BJ (cell line): ENCODE measurements around the gene STEAP4. TPM values are rescaled to one million over a fixed set of nuclear protein-coding genes. Genes with fewer than 3 reads are reported as not detected.
"Not testable (repeated sequence)": the region's sequence is repeated elsewhere in the genome, so short reads cannot be mapped to it uniquely, and the experiment has no call there.

ENCODE experiments used
- CTCF ChIA-PET: fragments of 350-600 bp; formaldehyde crosslinking; extraction: SDS; loops from one replicate; lab custom pipeline; 2021; ENCODE audit warnings: antibody characterized with exemption, inconsistent platforms; lab: Yijun Ruan, JAX
- POLR2A ChIA-PET: fragments of 300-600 bp; sonication (Branson Sonifier 250); formaldehyde crosslinking; extraction: SDS; loops from one replicate; lab custom pipeline; 2021; ENCODE audit warnings: antibody characterized with exemption; lab: Charles Lee
- DNase-seq: peaks from one replicate; pipeline ENCODE4 v3.0.0-alpha.2; 2011; ENCODE audit warnings: low read depth
- H3K27me3 ChIP-seq: 2 replicates; pipeline ENCODE4 v1.6.0; 2011; ENCODE audit warnings: low read length; ENCODE audit not compliant: control insufficient read depth, insufficient read depth
- H3K36me3 ChIP-seq: 2 replicates; pipeline ENCODE4 v1.5.1; 2011; ENCODE audit warnings: low read length; ENCODE audit not compliant: control insufficient read depth, insufficient read depth
- H3K4me3 ChIP-seq: 2 replicates; pipeline ENCODE4 v1.5.1; 2011; ENCODE audit warnings: low read depth, mild to moderate bottlenecking, control low read depth, low read length
- polyA plus RNA-seq: library from polyadenylated mRNA; depleted of rRNA; stranded (reverse); fragments of >200 nt; gene quantifications from 2 replicates; pipeline ENCODE4 v1.2.3, GENCODE V29; 2011
- TF ChIP-seq, protein P1 (sequence below): IDR thresholded peaks from 2 replicates; pipeline ENCODE4 v1.5.1; 2011; ENCODE audit warnings: low read depth, mild to moderate bottlenecking, control low read depth, inconsistent platforms, low read length, moderate library complexity; ENCODE audit not compliant: insufficient read depth

Gene STEAP4
- polyA plus RNA-seq, 1 experiment = not detected

DNA sequence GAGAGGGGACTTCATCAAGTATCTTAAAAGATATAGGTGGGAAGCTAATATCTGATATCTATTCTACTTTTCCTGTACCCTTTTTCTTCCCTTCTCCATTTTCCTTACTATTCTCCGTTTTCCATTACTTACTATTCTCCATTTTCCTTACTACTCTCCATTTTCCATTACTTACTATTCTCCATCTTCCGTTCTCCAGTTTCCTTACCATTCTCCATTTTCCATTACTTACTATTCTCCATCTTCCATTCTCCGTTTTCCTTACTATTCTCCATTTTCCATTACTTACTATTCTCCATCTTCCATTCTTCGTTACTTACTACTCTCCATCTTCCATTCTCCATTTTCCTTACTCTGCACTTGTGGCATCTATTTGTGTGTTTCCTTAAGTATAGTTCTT, 39.3 kb downstream of the STEAP4 start:
- Histone ChIP-seq H3K36me3 (no peaks in the 10 kb centered on the region), H3K27me3 (no peaks in the 10 kb centered on the region), H3K4me3 (no peak overlapping the region)
- ChIA-PET POLR2A (no interaction called here), CTCF (no interaction called here)
- DNase-seq = no peak
- TF ChIP-seq, protein P1, sequence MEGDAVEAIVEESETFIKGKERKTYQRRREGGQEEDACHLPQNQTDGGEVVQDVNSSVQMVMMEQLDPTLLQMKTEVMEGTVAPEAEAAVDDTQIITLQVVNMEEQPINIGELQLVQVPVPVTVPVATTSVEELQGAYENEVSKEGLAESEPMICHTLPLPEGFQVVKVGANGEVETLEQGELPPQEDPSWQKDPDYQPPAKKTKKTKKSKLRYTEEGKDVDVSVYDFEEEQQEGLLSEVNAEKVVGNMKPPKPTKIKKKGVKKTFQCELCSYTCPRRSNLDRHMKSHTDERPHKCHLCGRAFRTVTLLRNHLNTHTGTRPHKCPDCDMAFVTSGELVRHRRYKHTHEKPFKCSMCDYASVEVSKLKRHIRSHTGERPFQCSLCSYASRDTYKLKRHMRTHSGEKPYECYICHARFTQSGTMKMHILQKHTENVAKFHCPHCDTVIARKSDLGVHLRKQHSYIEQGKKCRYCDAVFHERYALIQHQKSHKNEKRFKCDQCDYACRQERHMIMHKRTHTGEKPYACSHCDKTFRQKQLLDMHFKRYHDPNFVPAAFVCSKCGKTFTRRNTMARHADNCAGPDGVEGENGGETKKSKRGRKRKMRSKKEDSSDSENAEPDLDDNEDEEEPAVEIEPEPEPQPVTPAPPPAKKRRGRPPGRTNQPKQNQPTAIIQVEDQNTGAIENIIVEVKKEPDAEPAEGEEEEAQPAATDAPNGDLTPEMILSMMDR = no peak

DNA sequence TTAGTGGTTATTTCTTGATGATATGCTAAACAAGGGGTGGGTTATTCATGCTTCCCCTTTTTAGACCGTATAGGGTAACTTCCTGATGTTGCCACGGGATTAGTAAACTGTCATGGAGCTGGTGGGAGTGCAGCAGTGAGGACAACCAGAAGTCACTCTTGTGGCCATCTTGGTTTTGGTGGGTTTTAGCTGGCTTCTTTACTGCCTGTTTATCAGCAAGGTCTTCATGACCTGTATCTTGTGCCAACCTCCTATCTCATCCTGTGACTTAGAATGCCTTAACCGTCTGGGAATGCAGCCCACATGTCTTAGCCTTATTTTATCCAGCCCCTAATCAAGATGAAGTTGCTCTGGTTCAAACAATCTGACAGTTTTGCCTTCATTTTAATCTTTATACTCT, 41.7 kb downstream of the STEAP4 start:
- H3K36me3 ChIP-seq, CTCF ChIA-PET, H3K27me3 ChIP-seq, DNase-seq, H3K4me3 ChIP-seq: not testable (repeated sequence)
- POLR2A ChIA-PET = interaction anchor here (0.6 kb wide), 1 partner anchor 1806 kb away, joined by 10 read pairs; no protein-coding TSS in a partner anchor

DNA sequence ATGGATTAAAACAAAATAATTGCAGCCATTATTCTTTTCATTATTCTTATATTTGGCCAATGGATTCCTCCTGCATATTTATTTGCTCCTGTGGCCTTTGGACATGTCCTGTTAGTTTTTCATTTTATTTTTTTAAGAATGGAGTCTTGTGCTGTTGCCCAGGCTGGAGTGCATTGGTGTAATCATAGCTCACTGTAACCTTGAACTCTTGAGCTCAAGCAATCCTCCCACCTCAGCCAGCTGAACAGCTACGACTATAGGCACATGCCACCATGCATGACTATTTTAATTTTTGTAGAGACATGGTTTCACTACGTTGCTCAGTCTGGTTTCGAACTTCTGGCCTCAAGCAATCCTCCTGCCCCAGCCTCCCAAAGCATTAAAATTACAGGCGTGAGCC, 44.1 kb downstream of the STEAP4 start:
- Histone ChIP-seq H3K4me3 (no peak overlapping the region), H3K36me3 (no peaks in the 10 kb centered on the region), H3K27me3 (no peaks in the 10 kb centered on the region)
- no peak for DNase-seq
- CTCF ChIA-PET = no interaction called here
- POLR2A ChIA-PET = no interaction called here
- TF ChIP-seq, protein P1 = no peak

DNA sequence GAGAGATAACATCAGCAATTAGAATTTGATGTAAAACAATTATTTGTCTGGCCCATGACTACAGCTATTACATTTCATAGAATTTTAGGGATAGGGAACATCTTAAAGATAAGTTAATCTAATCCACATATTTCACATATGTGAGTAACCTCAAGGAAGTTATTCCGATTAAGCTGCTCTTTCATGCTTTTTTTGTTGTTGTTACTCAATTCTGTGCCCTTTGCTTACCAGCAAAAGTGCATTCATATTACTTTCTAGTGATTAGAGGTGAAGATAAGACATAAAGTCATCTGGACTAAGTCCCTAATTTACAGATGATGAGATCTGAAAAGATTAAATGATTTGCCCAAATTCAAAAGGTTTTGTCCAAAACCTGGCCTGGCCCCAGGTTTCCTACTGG, 46.0 kb downstream of the STEAP4 start:
- ChIA-PET POLR2A (no interaction called here), CTCF (no interaction called here)
- Histone ChIP-seq H3K4me3 (no peak overlapping the region), H3K36me3 (no peaks in the 10 kb centered on the region), H3K27me3 (no peaks in the 10 kb centered on the region)
- no peak for DNase-seq
- TF ChIP-seq, protein P1 = no peak

DNA sequence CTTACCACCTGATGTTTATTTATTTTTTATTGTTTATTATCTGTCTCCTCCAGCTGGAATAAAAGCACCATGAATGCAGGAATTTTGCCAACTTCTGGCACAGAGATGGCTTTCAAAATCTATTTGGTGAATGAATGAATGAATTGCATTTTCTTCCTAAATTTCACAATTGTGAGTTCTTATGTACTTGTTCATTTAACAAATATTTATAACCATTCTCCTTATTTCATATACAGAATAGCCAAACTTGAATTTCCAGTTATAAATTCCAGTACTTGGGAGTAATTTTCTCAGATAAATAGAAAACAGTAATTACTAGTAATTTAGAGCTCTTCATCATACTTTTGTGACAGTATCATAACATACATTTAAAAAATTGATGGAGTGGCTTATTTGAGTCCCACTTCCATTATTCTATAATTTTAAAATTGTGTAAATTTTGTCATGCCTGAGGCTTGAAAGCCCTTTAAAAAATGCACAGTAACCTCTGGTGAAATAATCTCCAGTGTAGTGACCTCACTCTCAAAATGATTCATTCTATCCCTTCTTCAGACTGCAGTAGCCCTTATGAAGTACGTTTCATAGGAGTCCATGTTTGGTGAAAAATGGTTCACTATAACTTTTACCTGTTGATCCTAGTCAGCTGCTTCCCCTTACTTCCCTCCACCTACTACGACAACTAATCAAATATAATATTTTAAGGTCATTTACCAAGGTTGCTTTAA, 46.9 kb downstream of the STEAP4 start:
- ChIA-PET POLR2A (no interaction called here), CTCF (no interaction called here)
- TF ChIP-seq, protein P1 = no peak
- no peaks in the 10 kb centered on the region for H3K27me3 ChIP-seq
- no peak for DNase-seq
- H3K36me3 ChIP-seq = no peaks in the 10 kb centered on the region
- no peak overlapping the region for H3K4me3 ChIP-seq

DNA sequence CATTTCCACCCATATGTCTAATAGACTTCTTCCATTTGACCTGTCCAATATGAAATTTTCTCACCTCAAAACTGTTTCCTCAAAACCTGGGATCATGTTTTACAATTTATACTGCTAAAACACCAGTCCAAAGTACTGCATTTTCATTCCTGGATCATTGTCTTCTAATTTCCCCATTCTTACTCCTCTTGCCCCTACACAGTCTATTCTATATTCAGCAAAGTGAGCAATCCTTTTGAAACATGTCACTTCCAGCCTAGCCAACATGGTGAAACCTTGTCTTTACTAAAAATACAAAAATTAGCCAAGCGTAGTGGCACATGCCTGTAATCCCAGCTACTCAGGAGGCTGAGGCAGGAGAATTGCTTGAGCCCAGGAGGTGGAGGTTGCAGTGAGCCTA, 48.4 kb downstream of the STEAP4 start:
- H3K4me3 ChIP-seq, CTCF ChIA-PET, DNase-seq, H3K36me3 ChIP-seq, H3K27me3 ChIP-seq, POLR2A ChIA-PET: not testable (repeated sequence)
